GM13977 (cell line): Measurements from ENCODE around the gene CBR3.

Experiments
- DNase-seq: peaks from one replicate; pipeline ENCODE4 v3.0.0; 2012; ENCODE audit warnings: low spot score
- in situ Hi-C: fragments of 300-500 bp; cut with MboI; formaldehyde crosslinking; loops from one replicate; pipeline ENCODE4 v1.12.0; 2022; ENCODE audit warnings: low sequenced_read_pairs, low pct_unique_long_range_greater_than_20kb, mixed read lengths, inconsistent platforms; ENCODE audit not compliant: unreplicated experiment
- TF ChIP-seq, protein P1 (sequence below): IDR thresholded peaks from 2 replicates; pipeline ENCODE4 v1.5.1; 2012; ENCODE audit warnings: mild to moderate bottlenecking, control low read depth; ENCODE audit not compliant: insufficient read depth; ENCODE audit errors: extremely low read depth, missing control alignments

Gene CBR3

DNA sequence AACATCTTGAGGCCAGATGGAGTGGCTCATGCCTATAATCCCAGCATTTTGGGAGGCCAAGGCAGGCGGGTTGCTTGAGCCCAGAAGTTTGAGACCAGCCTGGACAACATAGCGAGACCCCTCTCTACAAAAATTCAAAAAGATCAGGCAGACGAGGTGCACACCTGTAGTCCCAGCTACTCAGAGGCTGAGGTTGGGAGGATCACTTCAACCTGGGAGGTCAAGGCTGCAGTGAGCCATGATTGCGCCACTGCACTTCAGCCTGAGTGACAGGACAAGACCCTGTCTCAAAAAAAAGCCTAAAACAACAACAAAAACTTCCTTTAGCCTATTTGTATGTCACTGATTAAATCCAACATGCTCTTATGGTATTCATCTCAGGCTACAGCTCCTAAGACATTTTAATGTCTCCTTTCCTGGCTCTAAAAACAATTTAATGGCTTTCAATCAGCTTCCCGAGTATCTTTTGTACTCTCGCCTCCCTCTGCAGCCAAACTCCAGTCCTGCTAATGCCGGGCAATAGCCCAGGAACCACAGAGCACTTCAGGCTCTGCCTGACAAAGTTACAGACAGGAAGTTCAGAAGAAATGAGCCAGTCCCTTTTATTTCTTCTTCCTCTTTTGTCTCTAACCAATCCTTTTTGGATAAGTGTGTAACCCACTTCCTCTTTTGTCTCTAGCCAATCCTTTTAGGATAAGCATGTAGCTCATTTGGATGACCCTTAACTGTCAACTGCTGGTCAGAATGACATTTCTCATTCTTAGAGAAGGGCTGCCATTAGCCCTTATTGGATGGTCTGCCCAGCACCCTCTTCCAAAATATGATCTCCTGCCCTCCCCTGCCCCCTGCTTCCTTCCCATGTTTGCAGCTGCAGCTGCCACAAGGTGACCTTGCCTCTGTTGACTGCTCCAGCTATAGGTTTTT is 15.2 kb downstream of the CBR3 start:
- in situ Hi-C loops = loop anchor here (5.0 to 25.0 kb wide), 2 partner anchors 187 to 537 kb away; partner anchors contain the start of gene SIM2
- TF ChIP-seq, protein P1, sequence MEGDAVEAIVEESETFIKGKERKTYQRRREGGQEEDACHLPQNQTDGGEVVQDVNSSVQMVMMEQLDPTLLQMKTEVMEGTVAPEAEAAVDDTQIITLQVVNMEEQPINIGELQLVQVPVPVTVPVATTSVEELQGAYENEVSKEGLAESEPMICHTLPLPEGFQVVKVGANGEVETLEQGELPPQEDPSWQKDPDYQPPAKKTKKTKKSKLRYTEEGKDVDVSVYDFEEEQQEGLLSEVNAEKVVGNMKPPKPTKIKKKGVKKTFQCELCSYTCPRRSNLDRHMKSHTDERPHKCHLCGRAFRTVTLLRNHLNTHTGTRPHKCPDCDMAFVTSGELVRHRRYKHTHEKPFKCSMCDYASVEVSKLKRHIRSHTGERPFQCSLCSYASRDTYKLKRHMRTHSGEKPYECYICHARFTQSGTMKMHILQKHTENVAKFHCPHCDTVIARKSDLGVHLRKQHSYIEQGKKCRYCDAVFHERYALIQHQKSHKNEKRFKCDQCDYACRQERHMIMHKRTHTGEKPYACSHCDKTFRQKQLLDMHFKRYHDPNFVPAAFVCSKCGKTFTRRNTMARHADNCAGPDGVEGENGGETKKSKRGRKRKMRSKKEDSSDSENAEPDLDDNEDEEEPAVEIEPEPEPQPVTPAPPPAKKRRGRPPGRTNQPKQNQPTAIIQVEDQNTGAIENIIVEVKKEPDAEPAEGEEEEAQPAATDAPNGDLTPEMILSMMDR = no peak
- no peak for DNase-seq

GRCh38 chr21:36155603-36156338 is 20.9 kb downstream of the CBR3 start:
- in situ Hi-C loops = no loop called here
- TF ChIP-seq, protein P1 = no peak
- no peak for DNase-seq

GRCh38 chr21:36156339-36156814 is 21.5 kb downstream of the CBR3 start:
- in situ Hi-C loops = no loop called here
- peak; percentile 99 for DNase-seq
- TF ChIP-seq, protein P1 = no peak

DNA sequence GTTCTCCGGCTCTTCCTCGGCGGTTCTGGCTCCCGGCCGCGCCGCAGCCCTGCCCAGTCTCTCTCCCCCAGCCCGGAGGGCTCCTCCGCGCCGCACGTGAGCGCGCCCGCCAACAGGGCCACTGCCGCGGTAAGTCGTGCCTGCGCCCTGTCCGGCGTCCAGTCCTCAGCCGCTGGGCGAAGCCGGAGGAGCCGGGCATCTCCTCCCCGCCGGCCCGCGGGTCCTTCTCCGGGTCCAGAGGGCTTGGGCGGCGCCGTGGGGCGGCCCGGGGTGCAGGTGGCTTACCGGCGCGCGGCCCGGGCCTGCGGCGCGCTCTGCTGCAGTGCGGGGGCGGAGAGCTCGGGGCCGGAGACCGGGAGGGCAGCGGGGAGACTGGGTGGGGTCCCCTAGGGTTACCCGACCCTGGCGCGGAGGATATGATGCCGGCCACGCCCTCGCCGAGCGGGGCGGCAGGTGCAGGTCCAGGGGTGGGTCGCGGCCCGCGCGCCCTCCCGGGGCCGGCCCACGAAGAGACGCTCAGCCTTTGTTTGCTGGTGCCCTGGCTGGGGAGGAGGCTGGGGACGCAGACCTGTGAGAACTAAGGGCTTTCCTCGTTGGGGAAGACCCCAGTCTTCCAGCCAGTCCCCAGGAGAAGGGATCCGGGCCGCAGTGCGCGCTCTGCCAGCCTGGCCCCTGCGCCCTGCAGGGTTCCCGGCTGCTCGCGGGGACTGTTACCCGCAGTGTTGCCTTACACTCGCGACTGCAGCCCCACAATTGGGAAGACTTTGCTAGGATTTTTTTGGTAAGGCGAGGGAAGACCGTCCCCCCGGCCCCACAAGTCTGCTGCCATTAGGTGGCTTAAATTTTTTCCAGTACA is 22.2 kb downstream of the CBR3 start, which contains the start of gene DOP1B:
DOP1B (plus strand) TSS at position 10 of the 856 bp plus-strand sequence. CDS start 7,910 bp downstream, outside the sequence.
- TF ChIP-seq, protein P1 = no peak
- in situ Hi-C loops = no loop called here
- peak; percentile 54 for DNase-seq

DNA sequence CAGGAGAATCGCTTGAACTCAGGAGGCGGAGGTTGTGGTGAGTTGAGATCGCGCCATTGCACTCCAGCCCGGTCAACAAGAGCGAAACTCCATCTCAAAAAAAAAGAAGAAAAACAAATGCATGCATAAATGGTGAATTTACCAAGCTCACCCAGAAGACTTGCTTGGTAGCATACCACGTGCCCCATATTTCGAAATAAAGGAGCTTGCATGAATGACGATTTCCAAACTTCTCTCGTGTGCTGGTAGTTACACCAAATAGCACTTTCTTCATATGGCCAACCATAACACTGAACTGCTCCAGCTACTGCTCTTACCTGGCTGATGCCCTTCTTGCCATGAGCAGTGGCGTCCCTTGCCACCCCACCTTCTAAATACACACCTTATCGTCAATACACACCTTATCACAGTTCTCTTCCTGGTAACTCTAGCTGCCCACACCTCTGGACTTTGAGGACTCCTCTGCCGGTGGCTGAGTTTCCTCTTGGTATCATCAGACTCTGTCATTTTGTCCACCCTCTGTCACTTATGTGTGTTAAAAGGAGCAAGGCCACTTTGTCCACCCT is 24.6 kb downstream of the CBR3 start:
- TF ChIP-seq, protein P1 = no peak
- DNase-seq = no peak

DNA sequence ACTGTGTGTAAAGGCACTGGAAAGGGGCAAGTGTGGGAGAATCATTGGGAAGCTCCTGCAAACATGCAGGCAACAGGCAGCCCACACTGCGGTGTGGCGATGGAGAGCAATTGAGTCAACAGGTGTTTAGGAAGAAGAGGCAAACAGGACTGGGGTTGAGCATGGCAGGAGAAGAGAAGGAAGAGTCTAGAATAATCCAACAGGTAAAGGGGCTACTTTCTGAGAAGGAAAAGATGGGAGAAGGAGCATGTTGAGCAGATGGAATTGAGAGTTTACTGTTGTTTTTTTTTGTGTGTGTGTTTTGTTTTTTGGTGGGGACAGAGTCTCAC is 25.9 kb downstream of the CBR3 start:
- in situ Hi-C loops = no loop called here
- TF ChIP-seq, protein P1 = no peak
- DNase-seq = no peak

More for the DNA sequence above, 24.6 kb downstream of the CBR3 start:
- in situ Hi-C loops = no loop called here
